ENCODE data around the gene CRMP1.

The CRMP1 gene

GRCh38 chr4:5890063-5890727 lies 2.7 kb downstream of the CRMP1 start:
- in situ Hi-C loops (cut with MboI; ENCODE audit: low sequenced_read_pairs), result no loop called here

GRCh38 chr4:5889002-5889696 lies 3.7 kb downstream of the CRMP1 start:
- in situ Hi-C loops (cut with MboI; ENCODE audit: low sequenced_read_pairs), result no loop called here

GRCh38 chr4:5888222-5889001 lies 4.5 kb downstream of the CRMP1 start:
- in situ Hi-C loops (cut with MboI; ENCODE audit: low sequenced_read_pairs), result no loop called here

GRCh38 chr4:5887361-5888221 lies 5.3 kb downstream of the CRMP1 start:
- in situ Hi-C loops (cut with MboI; ENCODE audit: low sequenced_read_pairs), result no loop called here

- in situ Hi-C loops (cut with MboI; ENCODE audit: low sequenced_read_pairs), result no loop called here
Measured at GRCh38 chr4:5887011-5887360, 5.9 kb downstream of the CRMP1 start.

- in situ Hi-C loops (cut with MboI; ENCODE audit: low sequenced_read_pairs), result no loop called here
Measured at GRCh38 chr4:5885733-5886132, 7.2 kb downstream of the CRMP1 start.

GRCh38 chr4:5884796-5885195 lies 8.1 kb downstream of the CRMP1 start:
- in situ Hi-C loops (cut with MboI; ENCODE audit: low sequenced_read_pairs), result no loop called here

- in situ Hi-C loops (cut with MboI; ENCODE audit: low sequenced_read_pairs), result no loop called here
Measured at GRCh38 chr4:5883916-5884315, 9.0 kb downstream of the CRMP1 start.

- in situ Hi-C loops (cut with MboI; ENCODE audit: low sequenced_read_pairs), result no loop called here
Measured at GRCh38 chr4:5882947-5883346, 9.9 kb downstream of the CRMP1 start.

GRCh38 chr4:5881340-5881739 lies 11.5 kb downstream of the CRMP1 start:
- in situ Hi-C loops (cut with MboI; ENCODE audit: low sequenced_read_pairs), result no loop called here

- in situ Hi-C loops (cut with MboI; ENCODE audit: low sequenced_read_pairs), result no loop called here
Measured at GRCh38 chr4:5878359-5878758, 14.5 kb downstream of the CRMP1 start.

- in situ Hi-C loops (cut with MboI; ENCODE audit: low sequenced_read_pairs), result no loop called here
Measured at GRCh38 chr4:5877392-5877791, 15.5 kb downstream of the CRMP1 start.

- in situ Hi-C loops (cut with MboI; ENCODE audit: low sequenced_read_pairs), result no loop called here
Measured at GRCh38 chr4:5874811-5875449, 18.0 kb downstream of the CRMP1 start.

- in situ Hi-C loops (cut with MboI; ENCODE audit: low sequenced_read_pairs), result no loop called here
Measured at GRCh38 chr4:5870701-5871100, 22.2 kb downstream of the CRMP1 start.

GRCh38 chr4:5869966-5870619 lies 22.8 kb downstream of the CRMP1 start:
- in situ Hi-C loops (cut with MboI; ENCODE audit: low sequenced_read_pairs), result no loop called here

- in situ Hi-C loops (cut with MboI; ENCODE audit: low sequenced_read_pairs), result no loop called here
Measured at GRCh38 chr4:5867866-5868265, 25.0 kb downstream of the CRMP1 start.

- in situ Hi-C loops (cut with MboI; ENCODE audit: low sequenced_read_pairs), result no loop called here
Measured at GRCh38 chr4:5866841-5867813, 25.8 kb downstream of the CRMP1 start.

- in situ Hi-C loops (cut with MboI; ENCODE audit: low sequenced_read_pairs), result no loop called here
Measured at GRCh38 chr4:5865896-5866599, 26.8 kb downstream of the CRMP1 start.

All from HL-60/S4 treated with phorbol 12-myristate 13-acetate at 8.2 ng/mL for 4 days and 3 days (cell line).